Left renal pelvis (tissue), 4 donors: Measurements from ENCODE around the gene XPR1. TPM values are rescaled to one million over a fixed set of nuclear protein-coding genes. Genes with fewer than 3 reads are reported as not detected.

Experiments used
- polyA plus RNA-seq, 4 donors: library from polyadenylated mRNA; unstranded; fragments of 120-200 nt; gene quantifications; one replicate each; pipeline ENCODE4 v1.2.1, GENCODE V29; 2013; ENCODE audit not compliant: insufficient read length in 4 of 4

XPR1 gene
- polyA plus RNA-seq, 4 donors = 21.5 to 43.0 (median 38.8) TPM

Other genes starting within 250 kb of the XPR1 start
- gene ACBD6, start 129.4 kb upstream of the XPR1 start, polyA plus RNA-seq = 10 to 100 TPM; 63.8 to 78.8 (median 69.6) TPM
- gene OVAAL, start 73.1 kb upstream of the XPR1 start, polyA plus RNA-seq = not detected